ENCODE measurements around the gene N4BP2L2.

DNA sequence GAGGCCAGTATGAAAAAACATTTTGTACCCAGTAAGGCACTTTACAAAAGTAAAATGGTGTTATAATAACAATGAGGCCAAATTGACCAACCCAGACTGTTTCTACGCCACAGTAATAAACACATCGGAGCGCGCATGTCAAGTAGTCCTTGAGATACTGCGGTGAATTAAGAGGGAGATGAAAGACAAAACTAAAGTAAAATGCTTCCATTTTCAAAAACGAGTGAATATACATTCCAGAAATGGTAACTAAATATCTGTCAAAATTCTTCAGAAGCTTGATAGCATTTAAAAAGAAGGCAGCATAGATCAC, 129.6 kb downstream of the N4BP2L2 start:
- TF ChIP-seq EZH2 (IDR thresholded peaks at IDR 0.05) (no peak), CTCF (IDR thresholded peaks at IDR 0.05) (no peak)

Measured in neural progenitor cell (in vitro differentiated cells).